NB4 (cell line): ENCODE measurements around the gene MT1H.
A peak's percentile ranks its signal among the peaks of the same experiment; 100 is the strongest.
"Not testable (repeated sequence)": the region's sequence is repeated elsewhere in the genome, so short reads cannot be mapped to it uniquely, and the experiment has no call there.

Source experiments
- DNase-seq: peaks from one replicate; pipeline ENCODE4 v3.0.0; 2010; ENCODE audit warnings: low read depth
- H3K4me3 ChIP-seq: one replicate; pipeline ENCODE4 v1.5.1; 2011; ENCODE audit warnings: mild to moderate bottlenecking, low read depth, low read length, moderate library complexity
- MYC ChIP-seq: IDR thresholded peaks from 2 replicates; pipeline ENCODE4 v1.6.1; 2011; ENCODE audit warnings: low read depth, low read length
- POLR2A ChIP-seq: IDR thresholded peaks from 2 replicates; pipeline ENCODE4 v1.6.1; 2011; ENCODE audit warnings: mild to moderate bottlenecking; ENCODE audit not compliant: insufficient read length; ENCODE audit errors: extremely low read depth
- TF ChIP-seq, protein P1 (sequence below): IDR thresholded peaks from one replicate; pipeline ENCODE4 v1.5.1; 2012; ENCODE audit warnings: low read depth, low read length

The MT1H gene

DNA sequence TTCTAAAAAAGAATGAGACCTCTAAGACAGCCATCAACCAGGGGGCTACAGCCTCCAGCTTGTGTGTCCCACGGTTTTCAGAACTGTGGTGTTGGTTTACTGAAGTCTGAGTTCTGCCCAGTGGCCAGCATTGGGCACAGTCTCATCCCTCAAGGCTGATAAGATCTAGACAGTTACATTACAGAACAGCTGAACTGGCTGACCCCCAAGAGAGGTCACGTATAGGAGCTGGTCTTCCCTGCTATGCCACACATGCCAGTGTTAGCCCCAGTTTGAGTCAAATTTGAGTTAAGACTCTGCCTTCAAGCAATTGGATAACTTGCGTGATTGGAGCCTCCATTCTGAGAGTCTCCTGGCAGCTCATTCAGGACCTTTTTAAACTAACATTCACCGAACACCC, 45.5 kb downstream of the MT1H start:
- TF ChIP-seq POLR2A, result no peak
- TF ChIP-seq, protein P1, sequence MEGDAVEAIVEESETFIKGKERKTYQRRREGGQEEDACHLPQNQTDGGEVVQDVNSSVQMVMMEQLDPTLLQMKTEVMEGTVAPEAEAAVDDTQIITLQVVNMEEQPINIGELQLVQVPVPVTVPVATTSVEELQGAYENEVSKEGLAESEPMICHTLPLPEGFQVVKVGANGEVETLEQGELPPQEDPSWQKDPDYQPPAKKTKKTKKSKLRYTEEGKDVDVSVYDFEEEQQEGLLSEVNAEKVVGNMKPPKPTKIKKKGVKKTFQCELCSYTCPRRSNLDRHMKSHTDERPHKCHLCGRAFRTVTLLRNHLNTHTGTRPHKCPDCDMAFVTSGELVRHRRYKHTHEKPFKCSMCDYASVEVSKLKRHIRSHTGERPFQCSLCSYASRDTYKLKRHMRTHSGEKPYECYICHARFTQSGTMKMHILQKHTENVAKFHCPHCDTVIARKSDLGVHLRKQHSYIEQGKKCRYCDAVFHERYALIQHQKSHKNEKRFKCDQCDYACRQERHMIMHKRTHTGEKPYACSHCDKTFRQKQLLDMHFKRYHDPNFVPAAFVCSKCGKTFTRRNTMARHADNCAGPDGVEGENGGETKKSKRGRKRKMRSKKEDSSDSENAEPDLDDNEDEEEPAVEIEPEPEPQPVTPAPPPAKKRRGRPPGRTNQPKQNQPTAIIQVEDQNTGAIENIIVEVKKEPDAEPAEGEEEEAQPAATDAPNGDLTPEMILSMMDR, result no peak
- DNase-seq, result peak; percentile 71
- no peak overlapping the region for H3K4me3 ChIP-seq

DNA sequence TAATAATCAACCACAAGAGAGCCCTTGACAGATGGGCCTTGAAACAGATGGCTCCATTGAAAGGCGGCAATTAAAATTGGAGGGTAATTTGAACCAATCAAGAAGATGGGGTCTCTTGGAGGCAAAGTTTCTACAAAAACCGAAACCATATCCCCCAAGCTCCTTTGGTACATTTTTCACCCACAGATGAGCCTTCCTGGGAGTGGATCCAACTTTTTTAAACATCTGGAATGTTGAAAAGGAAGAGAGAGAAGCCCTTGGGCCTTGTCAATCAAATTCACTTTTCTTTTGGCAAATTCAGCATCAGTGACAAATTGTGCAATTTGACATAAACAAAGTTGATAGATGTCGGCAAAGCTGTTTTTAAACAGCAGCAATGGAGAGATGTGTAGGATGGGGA, 47.1 kb downstream of the MT1H start:
- no peak for DNase-seq
- no peak for TF ChIP-seq MYC
- no peak overlapping the region for H3K4me3 ChIP-seq

DNA sequence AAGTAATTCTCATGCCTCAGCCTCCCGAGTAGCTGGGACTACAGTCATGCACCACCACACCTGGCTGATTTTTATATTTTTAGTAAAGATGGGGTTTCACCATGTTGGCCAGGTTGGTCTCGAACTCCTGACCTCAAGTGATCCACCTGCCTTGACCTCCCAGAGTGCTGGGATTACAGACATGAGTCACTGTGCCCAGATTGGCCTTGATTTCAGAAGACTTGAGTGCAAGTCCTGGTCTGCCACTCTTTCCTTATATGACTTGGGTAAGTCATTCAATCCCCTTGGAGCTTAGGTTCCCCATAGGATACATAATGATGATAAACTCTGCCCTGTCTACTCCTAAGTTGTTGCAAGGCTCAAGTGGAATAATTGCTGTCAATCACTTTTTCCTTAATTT, 47.9 kb downstream of the MT1H start:
- not testable (repeated sequence) for H3K4me3 ChIP-seq, DNase-seq
